ENCODE results near the gene KIF19.
"Not testable (repeated sequence)": the region's sequence is repeated elsewhere in the genome, so short reads cannot be mapped to it uniquely, and the experiment has no call there.

KIF19 gene

DNA sequence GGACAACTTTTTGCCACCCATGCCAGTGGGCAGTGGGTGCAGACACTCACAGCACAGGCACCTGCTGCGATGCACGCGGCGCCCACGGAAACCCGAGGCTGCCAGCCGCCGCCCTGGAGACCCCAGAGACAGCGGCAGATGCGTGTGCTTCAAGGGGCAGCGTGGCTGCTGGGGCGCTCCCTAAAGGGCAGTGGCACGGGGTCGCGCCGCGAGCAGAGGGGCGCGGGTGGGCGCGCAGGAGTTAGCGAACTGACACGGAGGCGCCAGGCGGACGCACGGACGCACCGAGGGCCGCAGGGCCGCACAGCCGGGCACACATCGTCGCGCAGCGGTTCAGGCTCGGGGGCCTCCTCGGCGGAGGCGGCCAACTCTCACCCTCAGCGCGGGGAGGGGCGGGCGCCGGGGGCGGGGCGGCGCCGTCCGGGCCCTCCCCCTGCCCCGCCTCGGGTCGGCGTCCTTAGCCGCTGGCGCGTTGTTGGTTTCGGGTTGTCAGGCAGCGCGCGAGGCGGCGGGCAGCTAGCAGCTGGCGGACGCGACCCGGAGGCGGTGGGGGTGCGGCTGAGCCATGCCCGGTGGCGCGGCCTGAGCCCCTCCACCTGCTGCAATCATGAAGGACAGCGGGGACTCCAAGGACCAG, at the start of gene KIF19:
Gene KIF19 (plus strand): TSS at position 484 of the 637 bp plus-strand sequence. CDS start 124 bp downstream, at position 608.
- DNase-seq, result no peak

DNA sequence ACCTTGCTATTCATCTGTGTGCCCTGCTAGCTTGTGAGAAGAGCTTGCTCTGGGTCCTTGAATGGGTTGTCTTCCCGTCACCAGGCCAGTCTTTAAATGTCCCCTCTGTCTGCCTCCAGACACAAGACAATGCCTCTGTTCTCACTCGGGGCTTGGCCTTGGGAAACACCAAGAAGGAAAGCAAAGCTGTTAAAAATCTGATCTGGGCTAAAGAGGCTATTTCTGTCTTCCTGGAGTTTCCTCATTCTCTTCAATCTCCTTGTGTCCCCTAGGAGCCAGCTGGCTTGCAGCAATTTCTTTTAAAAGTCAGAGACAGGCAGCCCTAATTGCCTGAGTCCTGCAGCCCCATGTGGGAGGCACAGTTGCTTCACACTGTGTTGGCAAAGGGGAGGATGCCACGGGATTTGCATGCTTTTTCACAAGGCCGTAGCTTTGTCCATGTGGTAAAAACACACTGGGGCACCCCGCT, 49.5 kb upstream of the KIF19 start:
- no peak for DNase-seq

GRCh38 chr17:74277935-74278334, 48.1 kb upstream of the KIF19 start:
- DNase-seq, result no peak

DNA sequence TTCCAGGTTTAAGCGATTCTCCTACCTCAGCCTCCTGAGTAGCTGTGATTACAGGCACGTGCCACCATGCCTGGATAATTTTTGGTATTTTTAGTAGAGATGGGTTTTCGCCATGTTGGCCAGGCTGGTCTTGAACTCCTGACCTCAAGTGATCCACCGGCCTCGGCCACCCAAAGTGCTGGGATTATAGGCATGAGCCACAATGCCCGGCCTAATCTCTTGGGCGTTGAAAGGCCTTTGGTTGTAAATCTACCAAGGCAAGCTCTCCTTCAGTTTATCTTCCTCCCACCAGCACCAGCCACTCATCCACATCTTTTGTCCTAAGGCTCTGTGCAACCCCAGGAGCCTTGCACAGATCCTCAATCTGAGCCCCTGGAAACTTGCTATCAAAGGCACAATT, 46.4 kb upstream of the KIF19 start:
- DNase-seq, result not testable (repeated sequence)

DNA sequence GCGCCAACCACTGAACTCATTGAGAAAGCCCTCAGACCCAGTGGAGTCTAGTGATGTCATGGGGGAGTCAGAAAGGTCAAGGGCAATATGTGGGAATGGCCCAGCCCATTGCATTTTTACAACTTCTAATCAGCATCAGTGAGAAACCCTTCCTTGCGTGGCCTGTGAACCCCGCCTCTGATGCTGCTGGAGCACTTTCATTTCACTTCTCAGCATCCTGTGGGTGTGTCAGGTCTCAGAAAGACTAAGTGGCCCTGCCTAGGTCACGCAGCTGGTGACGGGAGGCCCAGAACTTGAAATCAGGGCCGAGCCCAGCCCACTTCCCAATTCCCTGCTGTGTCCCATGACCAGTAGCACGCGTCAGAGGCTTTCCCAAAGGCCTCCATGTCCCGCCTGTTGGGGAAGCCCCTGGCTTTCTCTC, 45.9 kb upstream of the KIF19 start:
- no peak for DNase-seq

GRCh38 chr17:74281799-74282198, 44.2 kb upstream of the KIF19 start:
- DNase-seq, result no peak

DNA sequence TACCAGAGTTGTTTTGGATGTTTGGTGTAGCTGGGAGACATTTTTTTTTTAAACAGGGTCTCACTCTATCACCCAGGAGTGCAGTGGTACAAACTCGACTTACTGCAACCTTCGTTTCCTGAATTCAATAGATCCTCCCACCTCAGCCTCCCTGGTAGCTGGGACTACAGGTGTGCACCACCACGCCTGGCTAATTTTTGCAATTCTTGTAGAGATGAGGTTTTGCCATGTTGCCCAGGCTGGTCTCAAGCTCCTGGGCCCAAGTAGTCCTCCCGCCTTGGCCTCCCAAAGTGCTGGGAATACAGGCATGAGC, 43.8 kb upstream of the KIF19 start:
- not testable (repeated sequence) for DNase-seq

DNA sequence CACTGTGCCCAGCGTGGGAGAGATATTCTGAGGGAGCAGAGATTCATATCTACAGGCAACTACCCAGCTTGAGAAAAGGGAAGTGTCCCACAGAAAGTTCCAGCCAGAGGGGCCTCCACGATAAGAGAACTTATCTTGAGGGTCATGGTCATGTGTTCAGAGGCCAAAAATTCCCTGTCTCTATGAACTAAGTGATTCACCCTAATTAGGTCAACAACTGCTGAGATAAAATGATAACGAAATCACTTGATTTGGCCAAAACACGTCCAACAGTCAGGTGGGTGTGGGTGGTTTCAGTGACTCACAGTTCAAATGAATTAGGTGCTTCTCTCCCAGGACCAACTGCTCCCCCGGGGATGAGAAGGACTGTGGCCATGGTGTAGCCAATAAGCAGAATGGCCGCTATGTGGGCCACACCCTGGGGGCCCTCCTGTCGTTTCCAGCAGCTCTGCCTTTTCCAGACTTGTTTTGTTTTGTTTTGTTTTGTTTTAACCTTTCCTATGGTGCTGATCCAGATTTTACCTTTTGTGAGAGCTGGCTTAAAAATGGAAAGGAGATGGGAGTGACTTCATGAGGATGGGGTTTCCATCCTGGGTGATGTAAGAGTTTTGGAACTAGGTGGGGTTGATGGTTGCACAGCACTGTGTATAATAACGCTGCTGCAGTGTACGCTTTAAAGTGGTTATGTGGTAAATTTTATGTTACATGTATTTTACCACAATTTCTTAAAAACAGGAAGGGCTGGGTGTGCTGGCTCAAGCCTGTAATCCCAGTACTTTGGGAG, 43.2 kb upstream of the KIF19 start:
- no peak for DNase-seq

GRCh38 chr17:74283371-74283673, 42.7 kb upstream of the KIF19 start:
- no peak for DNase-seq

- DNase-seq, result no peak
These were observed 38.9 kb upstream of the KIF19 start for GRCh38 chr17:74287031-74287602.

- DNase-seq, result no peak
These were observed 37.2 kb upstream of the KIF19 start for GRCh38 chr17:74288785-74289184.

DNA sequence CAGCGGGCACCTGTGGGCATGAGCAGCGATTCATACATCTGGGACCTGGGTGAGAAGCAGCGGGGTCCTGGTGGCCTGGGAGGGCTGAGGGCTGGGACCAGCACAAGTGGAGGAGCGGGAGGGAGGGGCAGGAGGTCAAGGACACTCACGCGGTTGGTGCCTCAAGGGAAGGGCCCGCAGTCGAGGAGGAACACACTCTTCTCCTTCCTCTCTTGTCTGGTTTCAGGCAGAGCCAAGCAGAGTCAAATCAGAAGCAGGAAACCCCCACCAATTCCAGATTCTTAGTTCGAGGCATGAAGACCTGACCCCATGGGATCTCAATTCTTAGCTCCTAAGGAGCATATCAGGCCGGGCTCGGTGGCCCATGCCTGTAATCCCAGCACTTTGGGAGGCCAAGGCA, 36.3 kb upstream of the KIF19 start:
- no peak for DNase-seq

DNA sequence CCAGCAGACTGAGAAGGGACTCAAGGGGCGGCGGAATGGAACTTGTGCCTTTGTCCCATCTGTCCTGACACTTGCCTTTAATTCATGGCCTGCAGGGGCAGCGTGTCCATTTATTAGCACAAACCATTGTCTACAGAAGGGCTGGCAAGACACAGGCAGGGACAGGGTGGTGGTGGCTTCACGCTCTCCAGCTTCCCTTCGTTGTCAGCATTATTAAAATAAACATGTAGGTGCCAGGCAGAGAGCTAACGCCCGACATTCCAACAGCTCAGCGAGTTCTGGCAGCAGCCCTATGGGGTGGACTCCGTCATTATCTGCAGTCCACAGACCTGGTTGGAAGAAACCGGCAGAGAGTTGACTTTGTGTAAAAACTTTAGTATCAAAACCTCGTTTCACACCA, 35.7 kb upstream of the KIF19 start:
- no peak for DNase-seq

DNA sequence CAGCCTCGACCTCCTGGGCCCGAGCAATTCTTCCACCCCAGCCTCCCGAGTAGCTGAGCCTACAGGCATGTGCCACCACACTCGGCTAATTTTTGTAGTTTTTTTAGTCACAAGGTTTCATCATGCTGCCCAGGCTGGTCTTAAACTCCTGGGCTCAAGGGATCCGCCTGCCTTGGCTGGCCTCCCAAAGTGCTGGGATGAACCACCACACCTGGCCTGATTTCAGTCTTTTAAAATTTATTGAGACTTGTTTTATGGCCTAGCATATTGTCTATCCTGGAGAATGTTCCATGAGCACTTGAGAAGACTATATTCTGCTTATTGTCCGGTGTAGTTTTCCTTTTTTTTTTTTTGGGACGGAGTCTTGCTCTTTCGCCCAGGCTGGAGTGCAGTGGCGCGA, 33.5 kb upstream of the KIF19 start:
- DNase-seq, result no peak

DNA sequence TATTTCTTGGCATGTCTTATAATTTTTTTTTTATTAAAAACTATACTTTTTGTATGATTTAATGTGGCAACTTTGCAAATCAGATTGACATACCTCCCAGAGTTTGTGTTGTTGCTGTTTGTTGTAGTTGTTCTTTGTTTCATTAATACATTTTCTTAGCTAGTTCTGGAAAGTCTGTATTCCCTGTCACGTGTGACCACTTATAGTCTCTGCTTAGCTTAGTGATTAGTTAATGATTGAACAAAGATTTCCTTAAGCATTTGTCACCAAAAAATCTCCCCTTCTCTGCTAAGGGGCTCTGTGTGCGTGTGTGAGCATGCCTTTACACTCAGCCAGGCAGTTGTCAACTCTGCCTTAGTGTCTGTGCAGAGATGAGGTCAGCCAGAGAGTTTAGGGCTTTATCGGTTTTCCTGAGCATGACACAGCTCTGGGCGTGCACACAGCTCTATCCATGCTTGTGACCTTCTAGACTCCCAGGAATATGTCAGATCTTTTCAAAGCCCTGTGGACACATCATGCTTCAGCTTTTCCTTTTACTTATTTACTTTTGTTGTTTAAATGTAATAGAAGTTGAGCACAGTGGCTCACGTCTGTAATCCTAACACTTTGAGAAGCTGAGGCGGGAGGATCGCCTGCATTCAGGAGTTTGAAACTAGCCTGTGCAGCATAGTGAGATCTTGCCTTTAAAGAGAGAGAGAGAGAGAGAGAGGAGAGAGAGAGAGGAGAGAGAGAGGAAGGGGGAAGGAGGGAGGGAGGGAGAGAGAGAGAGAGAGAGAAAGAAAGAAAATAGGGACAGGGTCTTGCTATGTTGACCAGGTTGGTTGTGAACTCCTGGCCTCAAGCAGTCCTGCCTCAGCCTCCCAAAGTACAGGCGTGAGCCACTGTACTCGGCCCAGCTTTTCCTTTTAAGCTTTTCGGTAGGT, 30.1 kb upstream of the KIF19 start:
- no peak for DNase-seq

DNA sequence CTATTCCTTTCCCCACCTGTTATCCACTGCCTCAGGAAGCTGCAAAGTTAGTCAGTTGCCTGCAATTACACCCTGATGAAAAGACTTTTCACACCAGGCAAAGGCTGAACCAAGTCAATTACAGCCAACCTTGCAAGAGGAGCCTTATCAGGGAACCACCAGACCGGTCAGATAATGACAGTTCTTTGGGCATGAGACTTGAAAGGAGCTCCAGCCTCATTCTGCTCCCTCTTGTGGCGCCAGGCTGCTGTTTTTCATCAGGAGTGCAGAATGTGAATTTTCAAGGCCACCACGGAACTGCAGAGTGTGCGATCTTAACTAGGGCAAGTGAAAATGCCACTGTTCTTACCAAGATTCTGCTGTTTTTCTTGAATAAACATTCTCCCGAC, 29.5 kb upstream of the KIF19 start:
- DNase-seq, result no peak

- no peak for DNase-seq
These were observed 28.1 kb upstream of the KIF19 start for GRCh38 chr17:74297941-74298340.

- DNase-seq, result no peak
These were observed 27.2 kb upstream of the KIF19 start for GRCh38 chr17:74298778-74299177.

GRCh38 chr17:74299226-74300009, 26.6 kb upstream of the KIF19 start:
- DNase-seq, result no peak

GRCh38 chr17:74303305-74303704, 22.7 kb upstream of the KIF19 start:
- DNase-seq, result no peak

DNA sequence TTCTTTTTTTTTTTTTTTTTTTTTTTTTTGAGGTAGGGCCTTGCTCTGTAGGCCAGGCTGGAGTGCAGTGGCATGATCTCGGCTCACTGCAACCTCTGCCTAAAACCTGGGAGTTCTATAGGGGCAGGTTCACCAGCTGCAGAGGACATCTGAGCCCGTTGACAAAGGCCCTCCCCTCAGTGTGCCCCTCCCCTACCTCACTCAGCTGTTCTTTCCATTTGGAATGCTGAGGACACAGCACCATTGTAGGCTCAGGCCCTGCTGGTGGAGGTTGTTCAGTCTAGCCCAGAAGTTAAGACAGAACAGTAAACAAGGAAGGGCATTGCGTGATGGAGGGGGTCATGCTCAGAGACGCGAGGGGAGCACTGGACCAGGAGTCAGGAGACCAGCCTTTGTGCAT, 21.8 kb upstream of the KIF19 start:
- DNase-seq, result no peak

- no peak for DNase-seq
These were observed 20.0 kb upstream of the KIF19 start for GRCh38 chr17:74305865-74306654.

All from 8988T (cell line).